VCaP (cell line): ENCODE measurements around the gene MED20.

Source experiments
- H3K27ac ChIP-seq: fragments of 450-650 bp; 2 replicates; pipeline ENCODE4 v1.5.1; 2017
- TF ChIP-seq, protein P1 (sequence below): fragments of 450-650 bp; conservative IDR thresholded peaks from 2 replicates; pipeline ENCODE4 v1.5.1; 2017; ENCODE audit warnings: mild to moderate bottlenecking, moderate library complexity

The MED20 gene, protein sequence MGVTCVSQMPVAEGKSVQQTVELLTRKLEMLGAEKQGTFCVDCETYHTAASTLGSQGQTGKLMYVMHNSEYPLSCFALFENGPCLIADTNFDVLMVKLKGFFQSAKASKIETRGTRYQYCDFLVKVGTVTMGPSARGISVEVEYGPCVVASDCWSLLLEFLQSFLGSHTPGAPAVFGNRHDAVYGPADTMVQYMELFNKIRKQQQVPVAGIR

GRCh38 chr6:41920921-41921711, at the start of gene MED20, which contains the start of gene BYSL:
TSS of gene MED20 (minus strand) at chr6:41921139. CDS start at chr6:41921018, 121 bp downstream.
TSS of gene BYSL (plus strand) at chr6:41921499. CDS start at chr6:41921563, 64 bp downstream.
- H3K27ac ChIP-seq = peak within 1 kb of the TSS; percentile 87
- TF ChIP-seq, protein P1, sequence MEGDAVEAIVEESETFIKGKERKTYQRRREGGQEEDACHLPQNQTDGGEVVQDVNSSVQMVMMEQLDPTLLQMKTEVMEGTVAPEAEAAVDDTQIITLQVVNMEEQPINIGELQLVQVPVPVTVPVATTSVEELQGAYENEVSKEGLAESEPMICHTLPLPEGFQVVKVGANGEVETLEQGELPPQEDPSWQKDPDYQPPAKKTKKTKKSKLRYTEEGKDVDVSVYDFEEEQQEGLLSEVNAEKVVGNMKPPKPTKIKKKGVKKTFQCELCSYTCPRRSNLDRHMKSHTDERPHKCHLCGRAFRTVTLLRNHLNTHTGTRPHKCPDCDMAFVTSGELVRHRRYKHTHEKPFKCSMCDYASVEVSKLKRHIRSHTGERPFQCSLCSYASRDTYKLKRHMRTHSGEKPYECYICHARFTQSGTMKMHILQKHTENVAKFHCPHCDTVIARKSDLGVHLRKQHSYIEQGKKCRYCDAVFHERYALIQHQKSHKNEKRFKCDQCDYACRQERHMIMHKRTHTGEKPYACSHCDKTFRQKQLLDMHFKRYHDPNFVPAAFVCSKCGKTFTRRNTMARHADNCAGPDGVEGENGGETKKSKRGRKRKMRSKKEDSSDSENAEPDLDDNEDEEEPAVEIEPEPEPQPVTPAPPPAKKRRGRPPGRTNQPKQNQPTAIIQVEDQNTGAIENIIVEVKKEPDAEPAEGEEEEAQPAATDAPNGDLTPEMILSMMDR = peak; percentile 97

DNA sequence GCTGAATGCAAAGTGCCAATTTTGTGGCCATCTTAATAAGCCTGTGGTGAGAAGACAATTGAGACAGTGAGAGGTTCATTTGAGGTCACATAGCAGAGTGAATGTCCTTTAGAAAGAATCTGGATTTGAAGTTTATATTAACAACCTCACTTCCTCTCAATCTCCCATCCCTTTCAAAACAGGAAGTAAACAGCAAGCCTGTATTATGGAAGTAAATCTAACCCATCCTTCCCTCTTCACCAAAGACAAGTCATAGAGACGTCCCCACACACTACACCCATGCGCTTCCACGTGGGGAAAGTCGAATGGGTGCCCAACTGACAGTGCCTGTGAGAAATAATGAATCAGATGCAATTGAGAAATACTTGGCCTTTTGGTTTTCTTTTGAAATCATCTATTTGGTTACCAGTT, 49.5 kb upstream of the MED20 start:
- no peak overlapping the region for H3K27ac ChIP-seq

GRCh38 chr6:41967312-41968287, 46.7 kb upstream of the MED20 start:
- TF ChIP-seq, protein P1 = no peak
- H3K27ac ChIP-seq = no peak overlapping the region

More for the DNA sequence above, 49.5 kb upstream of the MED20 start:
- TF ChIP-seq, protein P1 = no peak

- TF ChIP-seq, protein P1 = no peak
- H3K27ac ChIP-seq = no peak overlapping the region
These were observed 46.0 kb upstream of the MED20 start for GRCh38 chr6:41966961-41967311.

- H3K27ac ChIP-seq = no peak overlapping the region
- TF ChIP-seq, protein P1 = no peak
These were observed 45.4 kb upstream of the MED20 start for GRCh38 chr6:41966214-41966920.

DNA sequence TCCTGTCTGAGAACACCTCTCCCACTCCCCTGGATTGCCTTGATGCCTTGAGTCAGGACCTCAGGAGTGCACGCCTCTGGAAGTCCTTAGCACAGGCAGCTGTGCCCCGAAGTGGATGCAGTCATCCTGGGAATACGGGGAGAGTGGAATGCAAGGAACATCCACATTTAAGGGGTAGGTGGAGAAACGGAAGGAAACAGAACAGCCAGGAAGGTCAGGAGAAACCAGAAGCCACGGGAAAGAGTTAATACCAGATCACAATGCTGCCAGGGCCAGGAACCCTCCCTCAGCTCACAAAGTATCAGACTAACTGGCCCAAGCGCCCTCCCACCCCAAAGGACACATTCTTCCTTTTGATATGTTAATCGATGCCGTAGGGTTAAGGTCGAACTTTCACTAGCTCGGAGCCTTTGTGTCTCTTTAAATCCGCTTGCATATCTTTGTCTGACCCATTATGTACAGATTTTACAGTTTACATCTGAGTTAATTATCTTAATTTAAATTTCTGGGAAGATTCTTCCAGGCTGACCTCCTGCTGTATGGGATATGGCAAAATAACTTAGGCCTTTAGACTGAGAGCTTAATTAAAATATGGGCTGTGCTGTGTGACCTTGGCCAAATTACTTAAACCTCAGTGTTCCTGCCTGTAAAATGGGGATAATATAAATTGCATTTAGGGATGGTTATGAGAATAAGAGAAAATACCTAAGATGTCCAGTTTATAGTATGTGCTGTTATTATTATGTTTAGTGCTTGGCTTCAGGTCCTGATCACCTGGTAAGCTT, 44.7 kb upstream of the MED20 start:
- no peak overlapping the region for H3K27ac ChIP-seq
- TF ChIP-seq, protein P1 = no peak
